SK-N-SH (cell line): ENCODE measurements around the gene SOX21. TPM values are rescaled to one million over a fixed set of nuclear protein-coding genes. Genes with fewer than 3 reads are reported as not detected.
A peak's percentile ranks its signal among the peaks of the same experiment; 100 is the strongest.

ENCODE experiments used
- CTCF ChIA-PET: fragments of 300-600, 350-600 bp; formaldehyde crosslinking; extraction: SDS; loops from one replicate; lab custom pipeline; 2021; lab: Yijun Ruan, JAX
- POLR2A ChIA-PET: fragments of 350-600 bp; sonication (Branson Sonifier 250); formaldehyde crosslinking; extraction: SDS; loops from one replicate; lab custom pipeline; 2020; ENCODE audit warnings: antibody characterized with exemption, inconsistent platforms; lab: Yijun Ruan, JAX
- DNase-seq: peaks from one replicate; pipeline ENCODE4 v3.0.0; 2012
- H2AFZ ChIP-seq: fragments of 200-600 bp; sonication (generic); 2 replicates; pipeline ENCODE4 v1.8.1; 2016; ENCODE audit warnings: antibody characterized with exemption, mild to moderate bottlenecking, low read depth
- H3F3A ChIP-seq: fragments of 200-600 bp; sonication (generic); replicated peaks from 2 replicates; pipeline ENCODE3; 2016; ENCODE audit warnings: antibody characterized with exemption, mild to moderate bottlenecking; ENCODE audit not compliant: insufficient read depth
- H3K27ac ChIP-seq, 2 experiments: fragments of 200-500 bp in 1 of 2; fragments of 200-600 bp in 1 of 2; sonication (Bioruptor generic) in 1 of 2; sonication (generic), shearing (Covaris generic) in 1 of 2; 2 replicates each; pipeline versions ENCODE4 v1.5.1 to v1.6.1; 2014 to 2016; ENCODE audit warnings: low read depth in 2 of 2, inconsistent platforms in 1 of 2, low read length in 1 of 2, mild to moderate bottlenecking in 1 of 2, mixed read lengths in 1 of 2
- H3K27me3 ChIP-seq: fragments of 200-600 bp; sonication (generic), shearing (Covaris generic); 2 replicates; pipeline ENCODE4 v1.6.1; 2016; ENCODE audit warnings: mixed run types; ENCODE audit not compliant: insufficient read depth
- H3K36me3 ChIP-seq, 2 experiments: fragments of 200-500 bp in 1 of 2; fragments of 200-600 bp in 1 of 2; sonication (Bioruptor generic) in 1 of 2; sonication (generic) in 1 of 2; replicated peaks in 1 of 2; 2 replicates each; pipeline versions ENCODE3 to v1.5.1; 2014 to 2016; ENCODE audit warnings: low read length in 1 of 2, mild to moderate bottlenecking in 1 of 2; ENCODE audit not compliant: insufficient read depth in 2 of 2, control insufficient read depth in 1 of 2
- H3K4me1 ChIP-seq, 2 experiments: fragments of 200-500 bp in 1 of 2; fragments of 200-600 bp in 1 of 2; sonication (Bioruptor generic) in 1 of 2; sonication (generic), shearing (Covaris generic) in 1 of 2; 2 replicates each; pipeline versions ENCODE4 v1.5.1 to v1.6.1; 2014 to 2016; ENCODE audit warnings: low read depth in 1 of 2, low read length in 1 of 2, mixed run types in 1 of 2; ENCODE audit not compliant: insufficient read depth in 2 of 2, control insufficient read depth in 1 of 2
- H3K4me2 ChIP-seq: fragments of 200-600 bp; sonication (generic), shearing (Covaris generic); 2 replicates; pipeline ENCODE4 v1.6.1; 2017; ENCODE audit warnings: mixed run types
- H3K4me3 ChIP-seq, 2 experiments: fragments of 200-500 bp in 1 of 2; fragments of 200-600 bp in 1 of 2; sonication (Bioruptor generic) in 1 of 2; sonication (generic), shearing (Covaris generic) in 1 of 2; 2 replicates each; pipeline versions ENCODE4 v1.5.1 to v1.8.1; 2014 to 2016; ENCODE audit warnings: low read depth in 2 of 2, inconsistent platforms in 1 of 2, low read length in 1 of 2, mild to moderate bottlenecking in 1 of 2, mixed read lengths in 1 of 2, moderate library complexity in 1 of 2
- H3K79me2 ChIP-seq: fragments of 200-600 bp; sonication (generic); 2 replicates; pipeline ENCODE4 v1.8.1; 2017; ENCODE audit warnings: mild to moderate bottlenecking; ENCODE audit not compliant: insufficient read depth
- H3K9ac ChIP-seq: fragments of 200-600 bp; sonication (generic); 2 replicates; pipeline ENCODE4 v1.6.1; 2017; ENCODE audit warnings: mixed run types
- H3K9me2 ChIP-seq: fragments of 200-600 bp; sonication (generic); 2 replicates; pipeline ENCODE4 v1.6.1; 2017; ENCODE audit warnings: mixed run types
- H3K9me3 ChIP-seq: fragments of 200-600 bp; sonication (generic); 2 replicates; pipeline ENCODE4 v1.6.1; 2017; ENCODE audit warnings: mixed run types, mild to moderate bottlenecking, moderate library complexity
- H4K20me1 ChIP-seq: fragments of 200-600 bp; sonication (generic); 2 replicates; pipeline ENCODE4 v1.6.1; 2017; ENCODE audit warnings: mild to moderate bottlenecking, mixed run types; ENCODE audit not compliant: insufficient read depth
- CHD2 ChIP-seq: fragments of 150-350 bp; IDR thresholded peaks from 2 replicates; pipeline ENCODE4 v1.6.1; 2018; ENCODE audit warnings: low read length; ENCODE audit not compliant: partially characterized antibody
- CTCF ChIP-seq: fragments of 200-600 bp; sonication (generic); IDR thresholded peaks from 2 replicates; pipeline ENCODE4 v1.6.1; 2017; ENCODE audit warnings: antibody characterized with exemption, mild to moderate bottlenecking, moderate library complexity
- FOSL2 ChIP-seq: IDR thresholded peaks from 2 replicates; pipeline ENCODE4 v1.4.0; 2012; ENCODE audit warnings: low read depth, mild to moderate bottlenecking, moderate library complexity, borderline replicate concordance
- FOXJ3 ChIP-seq: sonication (generic); formaldehyde crosslinking; IDR thresholded peaks from 2 replicates; pipeline ENCODE4 v1.5.1; 2020; ENCODE audit warnings: mild to moderate bottlenecking, missing genetic modification reagents
- FOXM1 ChIP-seq: IDR thresholded peaks from 2 replicates; pipeline ENCODE4 v1.4.0; 2012; ENCODE audit warnings: low read depth, mild to moderate bottlenecking
- GABPA ChIP-seq: IDR thresholded peaks from 2 replicates; pipeline ENCODE4 v1.4.0; 2012; ENCODE audit warnings: low read depth, mild to moderate bottlenecking
- GATA2 ChIP-seq: sonication (generic); formaldehyde crosslinking; IDR thresholded peaks from 2 replicates; pipeline ENCODE4 v1.5.0; 2020; ENCODE audit warnings: mild to moderate bottlenecking, missing genetic modification reagents
- IRF3 ChIP-seq: fragments of 150-350 bp; IDR thresholded peaks from 2 replicates; pipeline ENCODE4 v1.6.1; 2016; ENCODE audit warnings: mild to moderate bottlenecking, low read depth, low read length
- JUND ChIP-seq: IDR thresholded peaks from 2 replicates; pipeline ENCODE4 v1.4.0; 2012
- MXI1 ChIP-seq: IDR thresholded peaks from 2 replicates; pipeline ENCODE4 v1.6.1; 2012; ENCODE audit warnings: mild to moderate bottlenecking, low read depth, low read length, improper control_type of control experiment
- PBX3 ChIP-seq: IDR thresholded peaks from 2 replicates; pipeline ENCODE4; 2012
- POLR2AphosphoS5 ChIP-seq: IDR thresholded peaks from 2 replicates; pipeline ENCODE4 v1.6.1; 2012; ENCODE audit warnings: low read depth, low read length
- RAD21 ChIP-seq: IDR thresholded peaks from 2 replicates; pipeline ENCODE4 v1.6.1; 2012; ENCODE audit warnings: mild to moderate bottlenecking, low read length
- RCOR1 ChIP-seq: fragments of 150-350 bp; IDR thresholded peaks from 2 replicates; pipeline ENCODE4 v1.6.1; 2017; ENCODE audit warnings: antibody characterized with exemption, low read length
- RFX5 ChIP-seq: IDR thresholded peaks from 2 replicates; pipeline ENCODE4 v1.6.1; 2012; ENCODE audit warnings: mild to moderate bottlenecking, improper control_type of control experiment, low read length
- RXRA ChIP-seq: IDR thresholded peaks from 2 replicates; pipeline ENCODE4 v1.4.0; 2012; ENCODE audit warnings: low read depth, mild to moderate bottlenecking, borderline replicate concordance
- SIN3A ChIP-seq: IDR thresholded peaks from 2 replicates; pipeline ENCODE4 v1.6.1; 2012; ENCODE audit warnings: low read depth, mild to moderate bottlenecking, low read length, moderate library complexity, borderline replicate concordance
- TAF1 ChIP-seq: IDR thresholded peaks from 2 replicates; pipeline ENCODE4 v1.6.1; 2012; ENCODE audit warnings: low read depth, mild to moderate bottlenecking, low read length, moderate library complexity, borderline replicate concordance
- TCF12 ChIP-seq: IDR thresholded peaks from 2 replicates; pipeline ENCODE4 v1.4.0; 2012
- USF2 ChIP-seq: fragments of 150-350 bp; IDR thresholded peaks from 2 replicates; pipeline ENCODE4 v1.6.1; 2017; ENCODE audit warnings: antibody characterized with exemption, low read length, low read depth, borderline replicate concordance
- YY1 ChIP-seq: IDR thresholded peaks from 2 replicates; pipeline ENCODE4 v1.4.0; 2012; ENCODE audit warnings: low read depth, mild to moderate bottlenecking
- WGBS: methylation state at CpG from one replicate; pipeline ENCODE4 v1.1.6; 2017; ENCODE audit warnings: low lambda C conversion rate; 5-methylcytosine and 5-hydroxymethylcytosine counted together
- polyA plus RNA-seq, 3 experiments: library from polyadenylated mRNA; depleted of rRNA; stranded (reverse); fragments of >200 nt; gene quantifications; 2 replicates each; pipeline ENCODE4 v1.2.3, GENCODE V29; 2012

Gene SOX21
- polyA plus RNA-seq, 1 of the 3 experiments (the other 2 are of a cell fraction): not detected

- peaks cover 92% of the 10 kb centered on the region for H3K27me3 ChIP-seq
- 19% methylated on average over 39 of the region's 40 CpGs for WGBS
Observed at GRCh38 chr13:94705081-94706030, 7.0 kb downstream of the SOX21 start.

GRCh38 chr13:94704377-94705080 lies 7.8 kb downstream of the SOX21 start:
- TF ChIP-seq CTCF (no peak), CHD2 (no peak), RXRA (no peak), FOSL2 (no peak), YY1 (no peak), FOXM1 (no peak), FOXJ3 (CRISPR knock-in tag) (no peak), PBX3 (no peak), POLR2AphosphoS5 (no peak), SIN3A (no peak), RCOR1 (no peak), USF2 (no peak), RAD21 (no peak), RFX5 (no peak), IRF3 (no peak), MXI1 (no peak), TCF12 (no peak)
- H3K4me3 ChIP-seq: no peak overlapping the region
- H3K9me3 ChIP-seq: no peaks in the 10 kb centered on the region
- no peak overlapping the region for H3K27ac ChIP-seq
- ChIA-PET POLR2A (no interaction called here), CTCF (interaction anchor here (0.7 to 1.3 kb wide), 4 partner anchors 22 to 700 kb away, joined by 3 to 5 read pairs (median 3); no protein-coding TSS in a partner anchor)
- no peaks in the 10 kb centered on the region for H3K36me3 ChIP-seq
- no peaks in the 10 kb centered on the region for H4K20me1 ChIP-seq
- 18% methylated on average over 21 of the region's 24 CpGs for WGBS
- no peaks in the 10 kb centered on the region for H3F3A ChIP-seq
- no peak overlapping the region for H3K4me2 ChIP-seq
- H3K9ac ChIP-seq: no peak overlapping the region
- no peaks in the 10 kb centered on the region for H3K9me2 ChIP-seq
- H2AFZ ChIP-seq: no peak overlapping the region
- no peaks in the 10 kb centered on the region for H3K79me2 ChIP-seq
- DNase-seq: peak; percentile 17
- peaks cover 86% of the 10 kb centered on the region for H3K27me3 ChIP-seq
- H3K4me1 ChIP-seq: peaks cover 0 to 3% of the 10 kb centered on the region in 2 experiments; a peak in 1 of 4 replicates

More at GRCh38 chr13:94705081-94706030, 7.0 kb downstream of the SOX21 start:
- no peak overlapping the region for H3K27ac ChIP-seq
- no peaks in the 10 kb centered on the region for H3K36me3 ChIP-seq
- H3K4me2 ChIP-seq: no peak overlapping the region
- H3K4me1 ChIP-seq: peaks cover 0 to 3% of the 10 kb centered on the region in 2 experiments; a peak in 1 of 4 replicates
- peak; percentile 42 for DNase-seq
- no peaks in the 10 kb centered on the region for H3K9me2 ChIP-seq
- H3K9ac ChIP-seq: no peak overlapping the region
- TF ChIP-seq JUND (no peak), GATA2 (CRISPR knock-in tag) (no peak), GABPA (no peak), CHD2 (no peak), TAF1 (no peak), TCF12 (no peak)
- no peaks in the 10 kb centered on the region for H4K20me1 ChIP-seq
- no peaks in the 10 kb centered on the region for H3K9me3 ChIP-seq
- ChIA-PET CTCF (interaction anchor here (0.7 to 0.8 kb wide), 2 partner anchors 31 to 699 kb away, joined by 3 read pairs; no protein-coding TSS in a partner anchor), POLR2A (no interaction called here)
- no peaks in the 10 kb centered on the region for H3F3A ChIP-seq
- H3K4me3 ChIP-seq: no peak overlapping the region
- no peak overlapping the region for H2AFZ ChIP-seq
- no peaks in the 10 kb centered on the region for H3K79me2 ChIP-seq
